Activated CD8-positive, alpha-beta memory T cell treated with anti-CD3 and anti-CD28 coated beads, Interleukin-2, amount 50 U/mL, for 48 hours (primary cell): ENCODE data around the gene PCED1B.
"Not testable (repeated sequence)": the region's sequence is repeated elsewhere in the genome, so short reads cannot be mapped to it uniquely, and the experiment has no call there.

Experiments used
- DNase-seq: peaks from one replicate; pipeline ENCODE4 v3.0.0-alpha.2; 2020

The PCED1B gene

DNA sequence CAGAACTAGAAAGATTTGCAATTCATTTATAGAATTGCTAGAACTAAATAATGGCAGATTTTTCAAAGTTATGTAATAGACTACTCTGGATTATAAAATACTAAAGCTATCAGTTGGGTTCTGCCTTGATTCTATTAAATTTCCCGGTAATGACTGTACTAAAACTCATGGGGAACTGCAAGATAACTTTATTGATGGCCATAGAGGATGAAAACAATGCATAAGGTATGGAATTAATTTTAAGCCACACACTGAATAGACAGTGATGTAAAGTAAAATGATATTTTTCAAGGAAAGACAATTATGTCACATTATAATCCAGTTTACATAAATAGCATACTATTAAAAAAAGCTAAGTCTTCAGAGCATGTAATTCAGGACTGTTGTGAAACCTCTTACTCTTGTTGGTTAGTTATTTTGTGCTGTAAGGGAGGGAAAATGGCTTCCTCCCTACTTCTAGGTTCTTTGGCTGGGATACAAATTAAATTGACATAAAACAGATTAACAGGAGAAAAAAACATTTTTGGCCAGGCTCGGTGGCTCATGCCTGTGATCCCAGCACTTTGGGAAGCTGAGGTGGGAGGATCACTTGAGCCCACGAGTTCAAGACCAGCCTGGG lies 134.7 kb downstream of the PCED1B start:
- no peak for DNase-seq

DNA sequence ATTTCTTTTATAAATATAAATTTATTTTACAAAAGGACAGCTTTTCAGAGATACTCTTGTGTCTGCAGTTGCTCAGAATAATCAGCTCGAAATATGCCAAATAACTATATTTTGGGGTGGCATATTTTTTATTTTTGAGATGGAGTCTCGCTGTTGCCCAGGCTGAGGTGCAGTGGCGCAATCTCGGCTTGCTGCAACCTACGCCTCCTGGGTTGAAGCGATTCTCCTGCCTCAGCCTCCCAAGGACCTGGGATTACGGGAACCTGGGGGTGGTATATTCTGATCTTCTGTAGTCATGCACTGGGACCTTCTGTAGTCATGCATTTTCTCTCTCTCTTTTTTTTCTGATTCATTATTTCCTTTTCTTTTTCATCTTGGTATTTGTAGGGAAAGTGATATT lies 135.3 kb downstream of the PCED1B start:
- no peak for DNase-seq

DNA sequence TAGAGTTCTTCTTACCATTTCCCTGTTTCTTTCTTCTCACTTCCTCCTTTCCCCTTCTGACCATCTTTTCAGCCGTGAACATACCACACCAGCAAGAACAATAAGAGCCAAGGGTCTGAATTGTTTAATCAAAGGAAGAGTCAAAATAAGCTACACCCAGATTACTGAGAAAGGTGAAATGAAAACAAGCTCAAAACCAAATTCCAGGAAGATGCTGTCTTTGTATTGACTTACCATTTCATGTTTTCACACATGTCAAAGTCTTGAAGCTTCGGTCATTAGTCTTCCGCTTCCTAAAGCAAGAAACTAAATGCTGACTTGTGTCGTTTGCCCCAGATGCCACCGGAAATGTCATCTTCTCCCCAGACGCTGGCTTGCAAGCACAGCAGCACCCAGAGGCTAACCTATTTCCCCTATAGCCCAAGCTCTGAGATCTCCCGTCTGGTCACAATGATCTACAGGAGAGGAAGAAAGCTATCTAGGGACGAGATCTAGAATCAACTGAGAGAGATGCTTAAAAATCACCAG lies 136.8 kb downstream of the PCED1B start:
- peak; percentile 78 for DNase-seq

DNA sequence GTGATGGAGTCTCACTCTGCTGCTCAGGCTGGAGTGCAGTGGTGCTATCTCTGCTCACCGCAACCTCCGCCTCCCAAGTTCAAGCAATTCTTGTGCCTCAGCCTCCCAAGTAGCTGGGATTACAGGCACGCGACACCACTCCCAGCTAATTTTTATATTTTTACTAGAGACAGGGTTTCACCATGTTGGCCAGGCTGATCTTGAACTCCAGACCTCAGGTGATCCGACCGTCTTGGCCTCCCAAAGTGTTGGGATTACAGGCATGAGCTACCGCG lies 138.1 kb downstream of the PCED1B start:
- DNase-seq, result not testable (repeated sequence)

DNA sequence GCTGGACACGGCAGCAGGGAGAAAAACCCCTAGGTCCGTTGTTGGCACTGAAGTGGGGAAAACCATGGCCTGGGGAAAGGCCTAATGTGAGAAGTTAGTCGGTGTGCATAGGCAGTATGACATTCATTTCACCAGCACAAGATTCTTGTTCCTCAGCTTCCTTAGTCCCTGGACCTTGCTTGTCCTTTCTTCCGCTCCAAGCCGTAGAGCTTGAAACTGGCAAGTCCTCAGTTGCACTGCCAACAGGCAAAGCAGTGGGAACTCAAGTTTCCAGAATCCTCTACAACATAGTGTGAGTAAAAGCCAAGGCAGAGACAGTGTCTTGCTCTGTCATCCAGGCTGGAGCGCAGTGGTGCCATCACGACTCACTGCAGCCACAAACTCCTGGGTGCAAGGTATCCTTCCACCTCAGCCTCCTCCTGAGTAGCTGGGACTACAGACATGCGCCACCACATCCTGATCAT lies 138.8 kb downstream of the PCED1B start:
- no peak for DNase-seq

DNA sequence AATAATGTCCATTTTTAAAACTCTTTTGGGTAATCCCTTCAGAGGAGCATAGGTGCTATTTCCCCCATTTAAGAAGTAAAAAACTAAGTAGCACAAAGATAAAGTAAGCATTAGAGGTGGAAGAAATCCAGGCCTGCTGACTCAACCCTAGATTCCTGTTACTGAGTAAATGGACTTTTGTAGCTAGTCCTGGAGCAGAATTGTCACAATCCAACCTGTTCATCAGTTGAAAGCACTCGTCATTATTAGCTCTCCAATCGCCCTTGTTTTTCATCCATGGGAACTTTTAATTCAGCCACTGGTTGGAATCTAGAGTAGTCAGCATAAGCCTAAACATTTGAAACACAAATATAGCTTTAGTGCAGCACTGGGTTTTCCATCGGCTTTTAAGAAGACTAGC lies 139.8 kb downstream of the PCED1B start:
- no peak for DNase-seq

DNA sequence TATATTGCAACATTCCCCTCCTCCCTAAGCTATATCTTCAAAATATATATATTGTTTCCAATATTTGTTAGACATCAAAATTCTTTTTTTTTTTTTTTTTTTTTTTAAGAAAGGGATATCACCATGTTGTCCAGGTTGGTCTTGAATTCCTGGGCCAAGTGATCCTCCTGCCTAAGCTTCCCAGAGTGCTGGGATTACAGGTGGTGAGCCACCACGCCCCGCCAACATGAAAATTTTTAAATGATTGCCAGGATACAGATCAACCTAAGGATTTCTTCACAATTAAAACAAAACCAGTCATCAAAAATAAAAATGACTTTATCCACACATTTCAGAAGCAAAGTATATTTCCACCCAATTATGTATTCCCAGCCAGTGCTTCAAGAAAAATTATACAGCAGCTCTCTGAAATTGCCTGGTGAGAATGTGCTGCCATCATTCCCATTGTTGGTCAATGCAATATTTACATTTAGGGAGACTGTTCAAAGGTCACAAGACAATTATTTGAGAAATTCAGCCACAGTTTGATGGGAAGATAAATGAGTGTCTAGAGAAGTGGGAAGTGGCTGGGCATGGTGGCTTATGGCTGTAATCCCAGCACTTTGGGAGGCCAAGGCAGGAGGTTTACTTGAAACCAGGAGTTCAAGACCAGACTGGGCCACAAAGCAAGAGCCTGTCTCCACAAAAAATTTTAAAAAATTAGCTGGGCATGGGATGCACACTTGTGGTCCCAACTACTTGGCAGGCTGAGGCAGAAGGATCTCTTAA lies 142.0 kb downstream of the PCED1B start:
- DNase-seq, result no peak

DNA sequence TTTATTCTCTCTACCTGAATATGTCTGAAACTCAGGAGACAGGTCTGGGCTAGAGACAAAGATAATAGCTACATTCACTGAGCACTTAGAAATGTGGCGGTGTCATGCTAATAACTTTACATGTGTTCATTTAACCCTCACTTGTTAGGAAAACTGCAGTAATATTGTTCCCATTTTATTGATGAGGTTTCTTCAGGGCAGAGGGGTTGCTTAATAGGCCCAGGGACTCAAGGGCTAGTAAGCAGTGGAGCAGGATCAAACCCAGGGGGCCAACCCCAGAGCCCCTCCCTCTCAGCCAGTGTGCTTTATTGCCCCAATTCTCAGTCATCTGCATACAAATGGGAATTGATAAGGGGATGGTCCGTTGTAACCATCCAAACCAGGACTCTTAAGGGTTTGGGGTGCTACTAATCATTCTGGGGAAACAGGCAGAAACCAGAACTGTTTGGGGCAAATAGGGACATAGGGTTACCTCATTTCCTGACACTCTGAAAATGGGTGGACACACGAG lies 143.2 kb downstream of the PCED1B start:
- no peak for DNase-seq

DNA sequence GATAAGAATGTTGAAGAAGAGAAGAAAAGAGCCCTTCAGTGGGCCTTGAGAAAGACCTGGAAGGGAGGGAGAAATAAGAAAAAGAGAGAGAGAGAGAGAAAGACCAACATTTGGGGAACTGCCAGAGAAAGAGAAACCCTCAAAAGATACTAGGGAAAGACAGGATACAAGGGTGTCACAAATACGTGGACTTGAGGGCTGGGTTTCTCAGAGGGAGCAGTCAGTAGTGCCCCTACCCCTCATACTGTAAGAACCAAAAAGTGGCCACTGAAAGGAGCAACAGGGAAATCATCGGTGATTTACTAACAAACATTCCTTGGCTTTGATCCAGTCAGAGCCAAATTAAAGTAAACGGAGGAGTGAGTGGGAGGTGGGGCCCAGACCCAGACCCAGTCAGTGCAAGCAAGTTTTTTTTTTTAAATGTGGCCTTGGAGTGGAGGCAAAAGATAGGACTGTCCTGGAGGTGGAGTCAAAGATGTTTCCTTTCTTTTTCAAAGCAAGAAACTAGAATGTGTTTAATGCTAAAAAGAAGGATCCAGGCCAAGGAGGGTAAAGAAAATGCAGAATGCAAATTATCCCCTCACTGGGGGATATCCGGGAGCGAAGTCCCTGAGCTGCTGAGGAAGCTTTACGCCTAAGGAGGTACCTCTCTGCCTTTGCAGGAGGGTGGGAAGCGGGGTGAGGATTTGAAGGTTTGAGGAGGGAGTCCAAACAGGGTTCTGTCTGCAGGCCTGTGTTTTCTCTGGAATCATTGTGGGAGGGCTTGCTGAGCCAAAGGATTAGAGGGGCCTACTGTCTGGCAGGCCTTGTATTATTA lies 143.8 kb downstream of the PCED1B start:
- no peak for DNase-seq

DNA sequence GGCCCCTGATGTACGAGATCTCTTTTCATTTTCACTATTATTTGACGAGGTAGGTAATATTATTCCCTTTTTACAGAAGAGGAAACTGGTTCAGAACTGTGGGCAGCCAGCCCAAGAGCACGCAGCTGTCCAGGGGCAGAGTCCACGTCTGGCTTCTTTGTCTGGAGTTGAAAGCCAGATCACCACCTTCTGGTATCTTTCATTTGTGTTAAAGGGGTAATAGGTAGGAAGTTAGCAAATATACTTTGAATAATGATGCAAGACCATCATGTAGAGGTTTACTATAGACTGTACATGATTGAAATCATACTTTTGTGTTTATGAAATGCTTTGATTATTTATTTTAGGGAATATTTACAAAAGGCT lies 144.4 kb downstream of the PCED1B start:
- no peak for DNase-seq

DNA sequence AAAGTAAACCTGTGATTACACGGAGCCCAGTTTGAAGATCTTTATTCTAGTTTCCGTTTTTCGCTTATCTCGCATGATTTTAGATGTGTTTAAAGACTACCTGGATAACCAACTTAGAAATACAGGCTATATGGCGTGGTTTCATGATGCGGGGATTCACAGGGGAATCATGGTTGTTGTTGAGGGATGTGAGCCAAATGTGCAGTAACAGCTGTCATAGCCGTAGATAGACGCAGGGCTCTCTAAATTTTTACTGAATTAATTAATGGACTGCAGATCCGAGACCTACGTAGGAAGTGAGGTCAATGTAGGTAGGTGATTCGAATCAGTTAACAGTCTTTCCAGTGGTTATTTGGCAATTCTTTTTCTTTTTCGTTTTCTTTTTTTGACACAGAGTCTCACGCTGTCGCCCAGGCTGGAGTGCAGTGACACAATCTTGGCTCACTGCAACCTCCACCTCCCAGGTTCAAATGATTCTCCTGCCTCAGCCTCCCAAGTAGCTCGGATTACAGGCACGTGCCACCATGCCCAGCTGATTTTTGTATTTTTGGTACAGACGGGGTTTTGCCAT lies 145.2 kb downstream of the PCED1B start:
- no peak for DNase-seq

DNA sequence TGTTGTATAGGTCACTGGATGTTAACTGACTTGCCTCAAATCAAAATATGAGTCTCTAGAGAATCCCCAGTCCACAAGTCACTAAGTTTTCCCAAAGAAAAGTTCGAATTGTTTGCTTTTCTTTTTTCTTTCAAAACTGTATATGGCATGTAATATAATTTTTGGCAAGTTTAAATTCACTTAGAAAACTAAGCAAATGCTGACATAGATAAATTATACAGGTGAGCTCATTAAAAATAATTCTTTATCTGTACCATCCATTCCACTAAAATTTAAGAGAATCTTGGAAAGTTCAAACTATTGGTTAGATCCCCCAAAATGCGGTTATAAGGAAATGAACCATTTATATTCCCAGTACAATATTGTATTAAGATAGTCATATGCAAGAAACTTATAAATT lies 145.9 kb downstream of the PCED1B start:
- DNase-seq, result no peak

DNA sequence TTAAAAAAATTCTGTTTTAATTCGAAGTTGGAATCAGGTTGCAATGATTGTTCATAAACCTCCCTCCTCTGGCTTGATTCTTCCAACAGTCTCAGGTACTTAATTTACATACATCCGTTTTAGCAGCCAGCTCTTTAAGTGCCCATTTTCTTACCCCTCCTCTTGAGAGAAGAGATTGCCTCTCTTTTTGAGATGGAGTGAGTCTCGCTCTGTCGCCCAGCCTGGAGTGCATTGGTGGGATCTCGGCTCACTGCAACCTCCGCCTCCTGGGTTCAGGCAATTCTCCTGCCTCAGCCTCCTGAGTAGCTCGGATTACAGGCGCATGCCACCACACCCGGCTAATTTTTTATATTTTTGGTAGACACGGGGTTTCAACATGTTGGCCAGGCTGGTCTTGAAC lies 146.8 kb downstream of the PCED1B start:
- DNase-seq, result no peak

DNA sequence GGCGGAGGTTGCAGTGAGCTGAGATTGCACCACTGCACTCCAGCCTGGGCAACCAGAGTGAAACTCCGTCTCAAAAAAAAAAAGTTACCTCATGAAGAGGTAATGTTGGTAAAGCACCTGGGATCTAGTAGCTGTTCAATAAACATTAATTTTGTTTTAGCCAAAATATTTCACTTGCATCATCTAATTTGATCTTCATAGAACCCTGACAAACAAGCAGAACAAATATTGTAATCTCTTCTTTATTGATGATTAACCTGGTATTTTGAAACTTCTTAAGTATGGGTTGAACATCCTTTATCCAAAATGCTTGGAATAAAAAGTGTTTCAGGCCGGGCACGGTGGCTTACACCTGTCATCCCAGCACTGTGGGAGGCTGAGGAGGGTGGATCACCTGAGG lies 149.4 kb downstream of the PCED1B start:
- no peak for DNase-seq

DNA sequence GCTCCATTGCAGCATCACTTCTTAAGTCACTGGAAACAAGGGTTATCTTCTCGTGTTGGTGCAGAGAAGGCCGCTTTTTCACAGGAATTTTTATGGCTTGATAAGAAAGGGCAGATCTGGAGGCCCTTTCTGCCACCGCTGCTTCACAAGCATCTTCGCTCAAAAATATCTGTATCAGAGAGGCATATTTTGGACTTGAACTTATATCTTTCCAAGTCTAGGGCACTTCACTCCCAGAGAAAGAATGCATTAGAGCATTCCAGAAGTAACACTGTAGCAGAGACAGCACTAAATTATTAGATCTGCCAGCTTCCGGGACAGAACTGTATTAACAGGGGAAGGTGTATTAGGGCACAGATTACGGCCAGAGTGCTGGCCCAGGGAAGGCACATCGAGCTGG lies 152.0 kb downstream of the PCED1B start:
- DNase-seq, result no peak

DNA sequence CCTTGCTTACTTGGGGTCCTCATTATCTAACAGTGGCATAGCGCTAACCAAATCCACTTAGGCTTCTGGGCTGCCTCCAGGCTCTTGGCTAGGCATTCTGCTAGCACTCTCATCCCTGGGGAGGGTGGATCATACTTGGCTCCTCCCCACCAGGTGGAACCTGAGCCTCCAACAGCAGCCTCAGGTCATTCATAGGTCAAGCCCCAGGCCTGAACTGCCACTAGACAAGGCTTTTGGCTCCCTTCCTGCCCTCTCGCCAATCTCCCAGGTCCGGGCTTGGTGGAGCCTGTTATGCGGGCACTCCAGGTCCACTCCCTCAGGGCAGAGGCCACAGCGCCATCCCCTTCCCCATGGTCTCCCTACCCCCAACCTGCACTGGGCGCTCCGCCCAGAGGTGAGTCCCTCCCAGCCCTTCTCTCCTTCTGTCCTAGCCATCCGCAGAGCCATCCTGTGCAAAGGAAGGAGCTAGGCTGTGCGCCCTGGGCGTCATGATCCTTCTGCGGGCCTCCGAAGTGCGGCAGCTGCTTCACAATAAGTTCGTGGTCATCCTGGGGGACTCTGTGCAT lies 155.2 kb downstream of the PCED1B start:
- no peak for DNase-seq

DNA sequence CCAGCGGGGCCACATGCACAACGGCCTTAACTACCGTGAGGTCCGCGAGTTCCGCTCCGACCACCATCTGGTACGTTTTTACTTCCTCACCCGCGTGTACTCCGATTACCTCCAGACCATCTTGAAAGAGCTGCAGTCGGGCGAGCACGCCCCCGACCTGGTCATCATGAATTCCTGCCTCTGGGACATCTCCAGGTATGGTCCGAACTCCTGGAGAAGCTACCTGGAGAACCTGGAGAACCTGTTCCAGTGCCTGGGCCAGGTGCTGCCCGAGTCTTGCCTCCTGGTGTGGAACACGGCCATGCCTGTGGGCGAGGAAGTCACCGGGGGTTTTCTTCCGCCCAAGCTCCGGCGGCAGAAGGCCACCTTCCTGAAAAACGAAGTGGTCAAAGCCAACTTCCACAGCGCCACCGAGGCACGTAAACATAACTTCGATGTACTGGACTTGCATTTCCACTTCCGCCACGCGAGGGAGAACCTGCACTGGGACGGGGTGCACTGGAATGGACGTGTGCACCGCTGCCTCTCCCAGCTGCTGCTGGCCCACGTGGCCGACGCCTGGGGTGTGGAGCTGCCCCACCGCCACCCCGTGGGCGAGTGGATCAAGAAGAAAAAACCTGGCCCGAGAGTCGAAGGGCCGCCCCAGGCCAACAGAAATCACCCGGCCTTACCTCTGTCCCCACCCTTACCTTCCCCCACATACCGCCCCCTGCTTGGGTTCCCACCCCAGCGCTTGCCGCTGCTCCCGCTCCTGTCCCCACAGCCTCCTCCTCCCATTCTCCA lies 156.0 kb downstream of the PCED1B start:
- no peak for DNase-seq

DNA sequence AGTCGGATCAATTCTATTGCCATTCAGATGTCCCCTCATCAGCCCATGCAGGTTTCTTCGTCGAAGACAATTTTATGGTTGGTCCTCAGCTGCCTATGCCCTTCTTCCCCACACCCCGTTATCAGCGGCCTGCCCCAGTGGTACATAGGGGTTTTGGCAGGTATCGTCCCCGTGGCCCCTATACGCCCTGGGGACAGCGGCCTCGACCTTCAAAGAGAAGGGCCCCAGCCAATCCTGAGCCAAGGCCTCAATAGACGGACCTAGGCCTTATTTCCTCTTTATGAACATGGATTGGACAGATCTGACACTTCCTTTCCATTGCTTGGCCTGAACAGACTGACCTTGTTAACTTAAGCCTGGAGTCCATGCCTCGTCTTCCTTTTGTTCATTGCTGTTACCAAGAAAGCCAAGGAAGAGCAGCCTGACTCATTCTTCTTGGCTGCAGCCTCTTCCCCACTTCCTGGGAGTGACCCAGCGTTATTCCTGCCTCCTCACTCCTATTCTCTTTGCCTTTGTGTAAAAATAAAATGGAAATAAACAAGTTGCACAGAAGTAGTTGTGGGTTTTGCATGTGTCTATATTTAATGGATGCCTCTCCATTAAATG lies 156.8 kb downstream of the PCED1B start:
- no peak for DNase-seq

DNA sequence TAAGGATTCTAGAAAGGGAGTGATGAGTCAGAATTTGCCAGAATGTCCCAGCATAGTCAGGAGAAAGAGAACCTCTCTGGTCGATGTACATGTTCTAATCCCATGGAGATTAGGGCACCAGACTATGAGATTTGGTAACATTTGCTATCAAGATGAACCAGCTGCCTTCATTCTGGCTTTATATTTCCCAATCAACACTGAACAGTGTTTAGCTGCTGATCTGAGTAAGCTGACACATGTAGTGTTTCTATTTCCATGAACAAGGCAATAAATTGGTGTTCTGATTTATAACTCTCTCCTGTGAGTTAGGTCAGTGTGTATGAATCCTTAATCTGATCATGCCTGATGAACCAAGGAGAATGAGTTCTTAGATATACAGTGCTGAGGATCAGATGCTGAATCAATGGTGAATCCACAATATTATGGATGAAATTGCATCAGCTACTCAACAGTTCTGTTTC lies 158.4 kb downstream of the PCED1B start:
- DNase-seq, result no peak

DNA sequence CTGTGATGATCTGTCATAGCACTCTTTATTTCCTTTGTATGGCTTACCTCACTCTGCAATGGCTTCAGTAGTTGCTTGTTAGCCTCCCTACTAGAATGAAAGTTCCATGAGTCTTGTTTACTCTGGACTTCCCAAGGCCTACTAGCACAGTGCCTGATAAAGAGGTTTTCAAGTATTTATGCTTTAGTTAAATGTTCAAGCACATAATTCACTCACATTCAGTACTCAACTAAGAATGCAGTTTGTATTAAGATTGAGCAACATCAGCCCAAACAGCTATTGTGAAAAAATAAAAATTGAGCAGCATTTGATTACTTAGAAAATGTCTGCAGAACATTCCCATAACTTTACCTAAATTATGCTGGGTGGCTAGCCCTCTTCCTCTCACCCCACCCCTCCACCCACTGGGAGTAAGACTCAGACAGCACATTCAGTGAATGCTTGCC lies 159.3 kb downstream of the PCED1B start:
- no peak for DNase-seq

DNA sequence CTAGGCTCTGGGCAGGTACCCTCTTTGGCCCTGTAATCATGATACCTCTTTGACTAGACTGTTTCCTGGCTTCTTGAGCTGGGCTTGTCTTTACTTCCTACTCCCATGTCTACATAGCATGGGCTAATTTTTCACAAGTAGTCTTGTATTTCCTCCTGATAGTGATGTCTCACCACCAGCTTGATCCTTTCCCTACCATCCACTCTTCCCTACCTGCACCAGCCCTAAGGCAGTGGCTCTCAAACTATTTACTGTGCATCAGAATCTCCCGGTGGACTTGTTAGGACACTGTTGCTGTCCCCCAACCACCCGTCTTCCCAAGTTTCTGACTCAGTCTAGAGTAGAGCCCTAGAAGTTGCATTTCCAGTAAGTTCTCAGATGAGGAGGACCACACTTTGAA lies 163.0 kb downstream of the PCED1B start:
- DNase-seq, result no peak

DNA sequence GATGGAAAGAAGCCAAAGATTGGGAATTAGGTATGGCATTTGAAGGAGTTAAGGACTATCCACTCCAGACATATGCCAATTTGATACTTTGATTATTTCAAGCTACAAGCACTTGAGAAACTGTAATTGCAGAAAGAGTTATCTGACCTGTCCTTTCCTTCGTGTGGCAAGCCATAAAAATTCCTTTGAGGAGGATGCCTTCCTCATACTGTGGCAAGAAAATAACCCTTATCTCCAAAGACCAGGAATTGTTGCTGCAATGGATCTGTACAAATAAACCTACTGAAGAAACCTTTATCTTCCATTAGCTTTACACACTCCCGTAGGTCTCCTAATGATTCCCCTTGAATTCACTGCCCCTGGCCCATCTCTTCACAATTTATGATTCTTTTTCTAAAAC lies 165.4 kb downstream of the PCED1B start:
- no peak for DNase-seq
